Muscle of back (tissue), 11 donors: ENCODE measurements around the gene TTC21A. TPM values are rescaled to one million over a fixed set of nuclear protein-coding genes. Genes with fewer than 3 reads are reported as not detected.

Source experiments
- DNase-seq, 3 donors: peaks; one replicate each; pipeline versions ENCODE4 v3.0.0 to v3.0.0-alpha.2; 2013
- polyA plus RNA-seq, 10 donors: library from polyadenylated mRNA; unstranded; fragments of 120-200 nt; gene quantifications; one replicate each; pipeline ENCODE4 v1.2.1, GENCODE V29; 2013; ENCODE audit not compliant: insufficient read length in 10 of 10

The TTC21A gene
- polyA plus RNA-seq, 10 donors, result 1.3 to 5.7 (median 2.7) TPM

DNA sequence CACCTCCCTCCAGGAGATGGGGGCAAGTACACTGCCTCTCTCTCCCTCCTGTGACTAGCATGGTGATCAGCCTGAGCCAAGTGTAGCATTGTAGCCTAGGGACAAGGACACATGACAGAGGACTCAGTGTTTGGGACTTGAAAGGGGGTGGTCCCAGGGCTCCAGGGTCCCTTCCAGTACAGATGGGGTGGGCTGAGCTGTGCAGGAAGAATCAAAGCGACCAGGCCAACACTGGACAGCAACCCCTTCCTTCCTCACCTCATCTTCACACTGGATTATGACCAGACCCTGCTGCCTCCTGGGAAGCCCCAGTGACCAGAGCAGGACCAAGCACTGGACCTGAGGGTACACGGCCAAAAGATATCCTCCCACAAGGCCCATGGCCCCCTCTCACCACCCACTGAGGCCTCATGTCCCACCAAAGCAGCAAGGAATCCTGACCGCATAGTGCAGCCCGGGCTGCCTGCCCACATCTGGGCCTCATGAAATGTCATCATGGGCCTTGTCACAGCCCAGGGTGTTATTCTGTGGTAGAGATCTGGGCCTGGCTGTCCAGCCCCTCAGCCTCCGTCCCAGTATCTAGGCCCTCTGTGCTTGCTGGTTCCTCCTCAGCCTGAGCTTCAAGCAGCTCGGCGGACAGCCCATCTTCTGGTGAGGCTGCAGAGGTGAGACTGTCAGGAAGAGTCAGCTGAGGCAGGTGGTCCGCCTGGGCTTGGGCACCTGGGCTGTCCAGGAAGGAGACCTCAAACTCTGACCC is 9.6 kb upstream of the TTC21A start:
- DNase-seq, result no peak

DNA sequence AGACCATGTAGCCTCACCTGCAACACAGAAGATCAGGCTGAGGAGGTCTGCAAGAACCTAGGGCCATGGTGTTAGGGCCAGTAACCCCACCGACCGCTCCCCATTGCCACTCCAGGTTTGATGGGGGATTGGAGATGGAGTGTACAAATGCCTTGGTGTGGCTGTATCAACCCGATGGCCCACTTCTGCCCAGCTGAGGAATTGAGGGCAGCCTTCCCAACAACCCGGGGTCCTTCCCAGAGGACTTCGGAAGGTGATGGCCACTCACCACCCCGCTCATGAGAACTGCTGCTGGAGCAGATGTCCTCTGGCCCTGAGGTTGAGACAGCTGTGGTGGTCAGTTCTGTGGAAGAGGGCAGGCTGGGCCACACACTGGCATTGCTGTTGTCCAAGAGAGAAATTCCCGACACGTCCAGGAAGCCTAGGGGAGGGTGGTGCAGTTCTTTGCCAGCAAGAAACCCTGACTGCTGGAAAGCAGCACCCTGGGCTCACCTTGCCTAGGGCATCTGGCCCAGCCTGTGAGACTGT is 8.9 kb upstream of the TTC21A start:
- DNase-seq, result no peak

DNA sequence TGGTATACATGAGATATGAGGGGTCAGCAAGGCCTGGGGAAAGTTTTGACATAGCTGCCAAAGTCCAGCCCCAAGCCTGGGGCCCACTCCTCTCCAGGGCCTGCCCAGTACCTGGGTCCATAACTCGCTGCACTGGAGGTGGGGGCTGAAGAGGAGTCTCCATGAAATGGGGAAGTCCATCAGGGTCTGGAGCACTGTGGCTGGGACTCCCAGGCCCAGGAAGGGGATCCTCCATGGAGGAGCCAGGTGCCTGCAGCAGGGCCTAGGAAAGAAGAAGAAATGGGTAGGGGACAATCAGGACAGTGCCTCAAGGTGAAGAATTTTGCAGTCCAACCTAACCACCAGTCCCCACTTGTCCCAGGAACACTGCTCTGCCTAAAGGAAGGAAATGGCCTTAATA is 8.2 kb upstream of the TTC21A start:
- no peak for DNase-seq

DNA sequence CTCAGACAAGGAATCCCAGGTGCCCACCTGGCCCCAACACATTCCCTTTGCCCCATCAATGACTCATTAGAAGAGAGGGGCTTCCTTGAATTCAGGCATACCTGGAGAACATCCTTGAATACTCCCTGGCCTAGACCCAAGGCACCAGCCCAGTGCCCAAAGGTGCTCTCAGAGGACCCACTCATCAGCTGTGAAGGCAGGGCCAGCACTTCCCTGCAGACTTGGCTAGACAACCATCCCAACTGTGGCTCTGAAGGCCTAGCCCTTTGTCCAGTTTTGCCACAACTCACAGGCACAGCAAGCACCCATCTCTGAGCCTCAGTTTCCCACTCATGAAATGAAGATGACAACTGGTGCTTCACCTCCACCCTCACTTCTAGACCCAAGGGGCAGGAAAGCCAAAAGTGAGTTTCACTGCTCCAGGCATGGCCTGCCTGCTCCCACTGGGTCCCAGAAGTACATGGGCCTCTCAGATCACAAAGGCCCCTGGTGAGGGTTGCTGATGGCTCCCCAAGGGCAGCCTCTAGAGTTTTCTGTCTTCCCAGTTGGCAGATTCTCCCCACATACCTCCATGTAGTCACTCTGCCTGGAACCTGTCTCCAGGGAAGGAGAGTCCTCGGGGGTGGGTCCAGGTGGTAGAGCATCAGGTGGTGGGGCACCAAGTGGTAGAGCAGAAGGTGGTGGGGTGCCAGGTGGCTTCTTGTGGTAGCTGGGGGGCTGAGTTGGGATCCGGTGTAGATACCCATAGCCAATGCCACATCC is 7.6 kb upstream of the TTC21A start:
- no peak for DNase-seq

DNA sequence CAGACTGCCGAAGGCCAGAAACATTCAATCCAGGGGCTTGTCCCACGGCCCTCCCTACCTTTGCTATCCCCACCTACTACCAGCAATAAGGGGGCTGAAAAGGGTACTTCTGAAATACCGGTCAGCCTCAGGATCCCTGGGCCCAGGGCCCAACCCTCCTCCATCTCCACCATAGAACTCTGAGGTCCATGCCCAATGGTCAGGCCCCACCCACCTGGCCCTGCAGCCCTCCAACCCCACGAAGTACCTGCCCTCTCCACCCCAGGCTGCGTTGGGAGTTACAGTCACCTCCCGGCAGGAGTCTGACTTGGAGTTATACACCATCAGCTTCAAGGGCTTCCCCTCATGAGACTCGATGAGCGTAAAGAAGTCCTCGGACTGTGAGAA is 7.0 kb upstream of the TTC21A start:
- DNase-seq, result no peak

DNA sequence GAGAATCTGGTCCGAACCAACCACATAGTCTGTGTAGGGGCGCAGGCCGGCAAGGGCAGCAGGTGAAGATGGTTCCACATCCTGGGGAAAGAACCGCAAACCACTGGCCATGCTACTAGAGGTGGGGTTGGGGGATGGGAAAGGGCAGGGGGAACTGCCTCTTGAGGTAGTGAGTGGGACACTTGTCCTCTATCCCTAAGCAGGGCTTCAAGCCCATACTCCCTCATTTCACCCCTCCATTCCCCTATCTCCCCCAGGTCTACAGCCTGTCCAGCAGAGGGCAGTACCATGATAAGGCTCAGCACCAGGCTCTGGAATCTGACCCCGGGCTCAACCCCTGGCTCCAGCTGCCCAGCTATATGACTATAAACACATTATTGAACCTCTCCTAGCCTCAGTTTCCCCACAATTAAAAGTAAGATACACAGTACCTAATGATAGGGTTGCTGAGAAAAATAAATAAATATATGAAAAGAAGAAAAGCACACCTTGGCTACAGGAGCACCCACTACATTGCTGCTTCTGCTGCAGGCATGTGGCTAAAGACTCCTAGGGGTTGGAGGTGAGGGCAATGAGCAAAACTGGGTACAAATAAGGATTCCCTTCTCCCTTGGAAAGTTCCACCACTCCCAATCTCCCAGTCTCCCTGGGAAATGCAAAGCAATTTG is 6.3 kb upstream of the TTC21A start:
- DNase-seq, result no peak

DNA sequence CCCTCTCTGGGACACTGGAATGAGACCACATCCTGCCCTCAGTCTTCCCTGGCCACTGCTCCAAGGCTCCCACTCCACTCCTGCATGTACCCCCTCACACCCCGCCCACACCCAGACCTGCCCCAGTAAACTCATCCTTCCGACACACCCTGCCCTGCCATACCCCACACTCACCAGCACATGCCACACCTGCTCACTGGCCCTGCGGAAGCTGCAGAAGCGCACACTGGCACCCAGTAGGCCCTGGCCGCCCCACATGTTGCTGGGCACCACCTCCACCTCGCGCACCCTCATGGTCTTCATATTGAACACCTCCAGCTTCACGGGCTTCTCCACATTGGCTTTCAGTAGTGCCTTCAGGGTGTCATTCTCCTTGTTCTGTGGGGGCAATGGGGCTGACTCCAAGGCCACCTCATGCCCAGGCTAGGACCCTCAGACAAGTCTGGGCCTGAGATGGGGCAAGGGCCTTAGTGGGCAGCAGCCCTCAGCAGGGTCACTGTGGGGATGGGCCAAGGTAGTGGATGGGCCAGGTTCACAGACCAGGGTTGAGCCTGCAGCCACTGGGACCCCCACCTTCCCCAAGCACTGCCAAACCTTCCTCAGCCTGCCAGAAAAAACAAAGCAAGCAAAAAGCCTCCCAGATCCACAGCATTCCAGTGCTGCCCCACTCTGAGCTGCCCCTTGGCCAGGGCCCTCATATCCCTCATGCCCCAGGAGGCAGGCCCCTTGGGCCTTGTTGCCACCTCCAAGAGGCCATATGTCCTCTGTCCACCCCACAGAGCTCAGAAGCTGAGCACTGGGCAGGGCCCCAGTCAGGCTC is 4.8 kb upstream of the TTC21A start:
- DNase-seq, result no peak

DNA sequence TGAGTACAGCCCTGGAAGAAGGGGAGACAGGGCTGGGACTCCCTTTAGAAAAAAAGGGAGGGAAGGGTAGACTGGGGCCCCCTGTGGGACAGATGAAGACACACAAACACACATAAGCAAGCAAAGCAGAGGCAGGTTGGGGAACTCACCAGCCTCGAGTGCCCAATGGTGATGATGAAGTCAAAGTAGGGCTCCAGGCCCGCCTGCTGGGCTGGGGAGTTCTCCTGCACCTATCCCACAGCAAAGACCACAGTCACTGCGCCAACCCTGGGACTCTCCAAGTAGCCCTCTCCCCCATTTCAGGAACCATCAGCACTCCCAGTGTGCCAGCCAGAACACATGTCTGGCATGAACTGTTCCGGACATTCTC is 4.2 kb upstream of the TTC21A start:
- no peak for DNase-seq

DNA sequence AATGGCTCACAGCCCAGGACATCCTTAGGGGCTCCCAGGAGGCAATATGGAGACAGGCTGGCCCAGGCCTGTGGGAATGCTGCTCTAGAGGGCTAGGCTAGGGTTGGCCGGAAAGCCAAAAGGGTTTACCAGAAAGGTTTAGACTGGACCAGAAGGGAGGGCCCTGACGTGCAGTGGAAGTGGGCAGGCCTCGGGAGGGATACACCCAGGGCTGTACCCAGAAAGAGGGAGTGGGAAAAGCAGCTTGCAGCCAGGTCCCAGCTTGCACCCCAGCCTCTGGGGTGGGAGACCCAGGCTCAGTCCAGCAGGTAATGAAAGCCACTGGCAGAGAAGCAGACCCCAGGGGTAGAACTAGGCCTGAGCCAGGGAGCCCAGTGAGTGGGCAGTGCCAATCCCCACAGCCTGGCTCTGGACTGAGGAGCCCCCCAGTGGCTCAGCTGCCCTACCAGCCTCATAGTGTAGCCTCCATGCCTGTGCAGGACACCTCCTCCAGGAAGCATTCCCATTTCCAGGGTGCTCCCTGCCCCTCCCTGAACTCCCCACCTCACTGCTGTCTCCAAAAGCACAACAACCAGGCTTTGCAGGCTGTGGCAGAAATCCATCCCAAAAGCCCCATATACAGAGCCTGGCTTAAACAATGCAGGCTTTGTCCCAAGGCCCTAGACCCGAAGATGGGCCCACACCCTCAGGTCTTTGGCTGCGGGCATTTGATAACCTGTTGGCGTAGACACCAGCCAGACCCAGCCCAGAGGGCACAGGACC is 3.5 kb upstream of the TTC21A start:
- no peak for DNase-seq

DNA sequence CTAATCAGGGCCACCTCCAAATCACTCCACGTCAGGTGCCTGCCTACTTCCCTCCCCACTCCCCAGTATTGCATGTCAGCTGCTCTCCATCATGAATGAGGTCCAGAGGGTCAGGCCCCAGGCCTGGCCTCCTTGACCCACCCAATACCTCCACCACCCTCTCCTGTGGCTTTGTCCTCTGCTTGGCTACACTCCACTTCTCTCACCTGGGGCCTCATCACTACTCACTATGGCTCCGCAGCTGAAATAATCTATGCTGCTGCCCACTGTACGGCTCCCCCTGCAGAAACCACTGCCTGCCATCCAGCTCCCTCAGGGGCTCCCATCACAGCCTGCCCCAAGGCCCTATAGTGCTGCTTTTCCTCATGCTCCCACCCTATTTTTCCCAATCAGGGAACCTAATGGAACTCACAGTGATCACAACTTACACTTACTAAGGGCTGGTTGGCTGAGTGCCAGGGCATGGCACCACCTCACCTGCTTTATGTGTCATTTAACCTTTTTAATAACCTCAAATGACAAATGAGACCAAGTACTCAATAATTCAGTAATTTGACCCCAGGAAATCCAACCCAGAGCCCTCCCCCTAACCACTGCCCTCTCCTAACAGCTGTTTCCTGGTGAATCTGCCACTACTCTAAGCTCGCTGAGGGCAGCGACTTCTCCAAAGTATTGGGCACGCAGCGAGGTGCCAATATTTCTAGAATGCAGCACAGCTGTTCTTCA is 2.4 kb upstream of the TTC21A start:
- DNase-seq, result no peak

DNA sequence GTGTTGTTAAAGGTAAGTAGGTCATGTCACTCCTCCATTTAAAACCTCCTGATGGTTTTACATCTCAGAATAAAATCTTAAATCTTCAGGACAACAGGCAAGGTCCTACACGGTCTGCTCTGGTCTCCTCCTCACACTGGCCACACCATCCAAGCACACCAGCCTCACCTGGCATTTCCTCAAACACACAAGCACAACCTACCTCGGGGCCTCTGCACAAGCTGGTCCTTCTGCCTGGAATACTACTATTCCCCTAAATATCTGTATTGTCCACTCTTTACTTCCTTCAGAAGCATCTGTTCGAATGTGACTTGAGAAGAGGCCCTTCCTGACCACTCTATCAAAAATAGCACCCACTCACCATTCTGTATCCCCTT is 1.8 kb upstream of the TTC21A start:
- DNase-seq, result no peak

DNA sequence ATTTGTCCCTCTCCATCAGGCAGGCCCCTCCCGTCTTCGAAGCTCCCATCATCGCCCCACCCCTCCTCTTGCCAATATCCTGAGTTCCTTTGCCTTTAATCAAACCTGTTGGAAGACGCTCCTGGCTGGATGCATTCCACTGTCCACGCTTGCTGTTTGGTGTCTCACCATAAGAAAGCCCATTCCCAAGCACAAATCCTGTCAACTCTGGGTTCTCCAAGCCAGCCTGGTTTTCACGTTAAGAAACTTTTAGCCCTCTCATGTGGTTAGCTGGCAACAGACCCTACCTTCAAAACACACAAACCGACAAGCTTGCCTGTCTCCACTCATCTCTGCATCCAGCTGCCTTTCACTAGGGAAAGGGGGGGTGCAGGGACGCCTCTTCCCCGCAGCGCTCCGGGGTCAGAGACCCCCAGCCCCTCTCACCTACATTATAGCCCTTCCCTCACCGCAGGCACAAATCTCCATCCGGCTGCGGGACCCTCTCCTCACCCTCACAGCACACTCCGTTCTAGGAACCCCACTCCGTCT is 1.1 kb upstream of the TTC21A start:
- peak in 2 of 3 donors; percentile 16 to 38 for DNase-seq

DNA sequence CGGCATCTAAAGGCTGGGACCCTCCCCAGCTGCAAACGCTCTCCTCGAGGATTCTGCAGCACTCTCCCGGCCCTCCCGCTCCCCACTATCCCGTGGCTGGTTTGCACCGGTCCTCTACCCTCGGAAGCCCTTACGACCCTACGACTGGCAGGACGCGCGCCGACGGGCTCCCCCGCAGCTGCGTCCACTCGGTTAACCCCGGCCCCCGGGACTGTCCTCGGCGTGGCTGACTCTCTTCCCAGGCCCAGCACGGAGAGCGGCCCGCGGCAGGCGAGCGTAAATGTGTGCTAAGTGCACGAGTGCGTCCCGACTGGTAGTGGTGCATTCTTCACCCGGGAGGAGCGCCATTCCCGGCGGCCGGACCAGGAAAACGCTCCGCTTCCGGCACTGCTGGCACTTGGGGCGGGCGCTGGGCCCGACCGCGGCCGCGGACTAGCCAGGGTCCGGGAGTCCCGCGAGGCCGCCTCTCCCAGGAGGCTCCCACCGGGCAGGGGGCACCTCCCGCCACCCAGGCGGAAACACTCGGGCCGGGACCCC is 561 bp upstream of the TTC21A start:
- DNase-seq, result peak; percentile 16 to 78 (median 51)

DNA sequence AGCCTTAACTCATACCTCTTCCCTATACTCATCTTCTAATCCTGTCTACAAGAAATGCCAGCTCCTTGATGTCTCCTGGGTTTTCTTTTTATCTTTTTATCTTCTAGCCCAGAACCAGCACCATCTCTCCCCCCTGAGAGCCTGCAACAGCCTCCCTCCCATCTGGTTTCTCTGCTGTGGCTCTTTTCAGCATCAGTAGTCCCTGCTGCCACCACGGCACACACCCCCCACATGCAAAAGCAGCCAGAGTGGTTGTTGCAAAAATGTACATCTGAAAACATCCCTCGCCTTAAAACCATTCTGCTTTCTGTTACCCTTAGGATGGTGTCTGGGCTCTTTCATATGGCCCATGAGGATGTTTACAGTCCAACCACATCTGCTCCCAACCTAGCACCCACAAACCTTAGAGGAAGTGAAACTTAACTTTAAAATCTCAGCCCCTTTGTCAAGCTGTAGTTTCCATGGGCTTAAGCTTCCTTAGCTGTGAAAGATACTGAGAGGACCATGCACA is 775 bp downstream of the TTC21A start:
- peak in 2 of 3 donors; percentile 8 to 36 for DNase-seq

DNA sequence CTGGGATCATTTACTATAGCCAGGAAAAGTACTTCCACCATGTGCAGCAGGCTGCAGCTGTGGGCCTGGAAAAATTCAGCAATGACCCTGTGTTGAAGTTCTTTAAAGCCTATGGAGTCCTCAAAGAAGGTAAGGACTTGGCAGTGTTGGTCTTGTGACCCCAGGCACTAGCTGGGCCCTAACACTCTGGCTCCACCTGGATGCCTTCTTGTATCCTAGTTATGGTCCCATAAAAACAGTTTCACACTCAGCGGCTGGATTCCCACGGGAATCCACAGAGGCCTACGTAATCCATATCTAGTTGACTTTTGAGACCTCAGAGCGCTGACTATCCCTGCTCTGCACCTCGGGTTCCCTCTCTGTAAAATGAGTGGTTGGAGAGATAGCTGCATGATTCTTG is 1.6 kb downstream of the TTC21A start:
- no peak for DNase-seq

DNA sequence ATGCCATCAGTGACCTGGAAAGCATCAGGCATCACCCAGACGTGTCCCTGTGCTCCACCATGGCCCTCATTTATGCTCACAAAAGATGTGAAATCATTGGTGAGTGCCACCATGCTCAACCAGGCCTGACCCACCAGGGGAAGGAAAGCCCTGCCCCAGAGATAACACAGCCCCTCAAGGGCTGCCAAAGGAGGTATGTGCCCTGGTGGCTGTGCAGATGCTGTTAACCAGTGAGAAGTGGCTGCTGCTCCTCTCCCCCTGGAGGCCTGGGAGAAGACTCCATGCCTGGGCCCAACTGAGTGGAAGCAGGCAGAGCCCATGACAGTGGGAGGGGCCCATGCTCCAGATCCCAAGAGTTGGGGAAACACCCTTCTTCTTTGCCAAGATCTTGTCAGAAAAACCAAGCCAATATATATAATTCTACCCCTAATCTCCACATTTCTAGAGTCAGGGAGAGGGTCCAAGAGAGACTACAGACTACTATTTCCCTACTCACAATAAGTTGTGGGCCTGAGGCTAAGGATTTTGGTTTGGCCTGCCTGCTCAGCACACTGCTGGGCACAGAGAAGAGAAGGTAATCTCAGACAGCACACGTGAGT is 2.7 kb downstream of the TTC21A start:
- no peak for DNase-seq

DNA sequence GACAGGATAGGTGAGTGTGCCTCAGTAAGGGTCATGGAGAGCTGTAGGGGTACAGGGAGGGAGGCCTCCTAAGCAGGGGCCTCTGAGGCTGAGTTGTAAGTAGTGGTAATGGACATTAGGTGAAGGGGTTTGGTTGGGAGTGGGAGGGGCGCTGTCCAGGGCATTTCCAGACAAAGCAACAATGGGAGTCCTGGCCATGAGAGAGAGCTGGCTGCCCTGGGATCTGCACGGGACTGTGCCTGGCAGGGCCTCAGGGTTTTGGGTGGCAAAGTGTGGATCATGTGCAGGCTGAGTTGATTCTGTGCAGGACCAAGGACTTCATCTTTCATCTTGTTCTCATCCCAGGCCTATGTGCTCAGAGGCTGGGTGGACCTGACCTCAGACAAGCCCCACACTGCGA is 4.6 kb downstream of the TTC21A start:
- no peak for DNase-seq

DNA sequence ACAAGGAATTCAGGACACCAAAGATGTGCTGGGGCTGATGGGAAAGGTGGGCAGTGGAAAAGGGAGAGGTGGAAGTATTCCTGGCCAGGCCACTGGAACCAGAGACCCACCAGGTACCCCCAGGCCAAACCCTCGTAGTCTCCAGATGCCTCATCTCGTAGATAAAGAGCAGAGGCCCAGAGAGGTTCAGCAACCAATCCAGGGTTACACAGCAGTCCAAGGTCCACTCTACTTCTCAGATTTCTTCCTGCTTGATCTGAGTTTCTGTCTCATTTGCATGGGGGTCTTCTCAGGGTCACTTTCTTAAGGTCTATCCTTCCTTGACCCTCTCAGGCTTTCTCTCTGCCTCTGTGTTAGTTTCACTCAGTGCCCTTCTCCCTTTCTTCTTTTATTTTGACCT is 5.1 kb downstream of the TTC21A start:
- no peak for DNase-seq

DNA sequence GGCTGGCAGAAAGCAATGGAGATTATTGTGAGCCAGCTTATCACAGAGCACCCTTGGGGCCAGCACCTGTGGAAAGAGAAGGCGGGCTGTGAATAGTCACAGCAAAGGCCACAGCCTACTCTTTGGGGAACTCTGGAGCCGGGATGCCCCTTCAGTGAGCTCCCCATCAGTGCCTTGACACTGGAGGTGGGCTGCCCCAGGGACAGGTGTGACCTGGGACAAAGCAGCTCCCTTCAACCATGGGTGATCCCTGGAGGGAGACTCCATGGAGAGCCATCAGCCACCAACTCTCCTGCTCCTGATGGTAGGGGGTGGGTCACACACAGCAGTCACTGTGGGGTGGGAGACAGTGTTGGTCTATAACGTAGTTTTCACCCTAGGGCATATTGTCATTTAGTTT is 5.8 kb downstream of the TTC21A start:
- no peak for DNase-seq
